HG02759 (cell line): Measurements from ENCODE around the gene PDRG1.

ENCODE experiments used
- ATAC-seq: cut with Tn5 transposase; IDR thresholded peaks from one replicate; pipeline ENCODE4 v1.9.1; 2021; ENCODE audit warnings: mild to moderate bottlenecking, moderate library complexity; ENCODE audit not compliant: unreplicated experiment

Gene PDRG1

DNA sequence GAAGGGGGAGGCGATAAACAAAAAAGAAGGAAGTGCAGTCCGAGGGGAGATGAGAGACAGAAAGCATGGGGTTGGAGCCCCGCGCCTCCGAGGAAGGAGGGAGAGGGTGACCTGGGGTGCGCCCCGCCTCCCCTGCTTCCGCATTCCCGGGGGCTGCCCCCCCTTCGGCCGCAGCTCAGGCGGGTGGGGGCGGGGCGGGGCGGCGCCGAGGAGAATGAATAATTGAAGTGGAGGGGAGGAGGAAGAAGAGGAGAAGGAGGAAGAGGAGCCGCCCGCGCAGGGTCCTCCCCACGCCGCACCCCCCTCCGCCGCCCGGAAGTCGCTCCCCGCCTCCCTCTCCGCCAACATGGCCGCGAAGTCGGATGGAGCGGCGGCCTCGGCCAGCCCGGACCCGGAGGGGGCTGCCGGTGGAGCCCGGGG, 16.0 kb upstream of the PDRG1 start, which contains the start of gene XKR7:
XKR7 (plus strand) TSS at position 322 of the 420 bp plus-strand sequence; CDS start at position 347, 25 bp downstream.
- no peak for ATAC-seq

DNA sequence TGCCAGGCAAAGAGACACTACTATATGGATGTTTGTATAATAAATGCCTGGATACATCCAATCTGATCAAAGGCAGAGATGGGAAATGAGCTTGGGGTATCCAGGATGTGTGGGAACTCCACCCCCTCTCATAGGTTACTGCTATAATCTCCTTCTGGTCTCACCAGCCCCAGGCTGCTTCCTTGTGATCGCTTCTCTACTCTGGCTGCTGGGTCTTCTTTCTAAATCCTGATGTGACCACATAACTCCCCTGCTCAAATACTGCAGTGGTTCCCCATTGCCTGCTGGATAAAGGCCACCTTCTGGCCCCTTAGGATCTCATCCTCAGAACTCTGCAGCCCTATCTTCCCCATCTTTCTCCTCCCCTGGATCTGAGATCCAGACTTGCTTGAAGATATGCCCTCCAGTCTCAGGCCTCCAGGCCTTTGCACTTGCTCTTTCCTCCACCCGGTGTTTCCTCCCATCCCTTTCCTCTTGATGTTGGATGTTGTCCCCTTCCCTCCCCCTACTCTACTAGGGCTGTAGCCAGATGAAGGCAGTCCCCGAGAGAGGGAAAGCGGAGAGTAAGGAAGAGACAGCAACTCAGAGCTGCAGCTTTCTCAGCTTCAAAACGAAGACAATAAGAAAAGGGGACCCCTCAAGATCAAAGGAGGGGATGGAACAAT, 15.3 kb upstream of the PDRG1 start:
- no peak for ATAC-seq

GRCh38 chr20:31963889-31964288, 12.0 kb upstream of the PDRG1 start:
- ATAC-seq = no peak

DNA sequence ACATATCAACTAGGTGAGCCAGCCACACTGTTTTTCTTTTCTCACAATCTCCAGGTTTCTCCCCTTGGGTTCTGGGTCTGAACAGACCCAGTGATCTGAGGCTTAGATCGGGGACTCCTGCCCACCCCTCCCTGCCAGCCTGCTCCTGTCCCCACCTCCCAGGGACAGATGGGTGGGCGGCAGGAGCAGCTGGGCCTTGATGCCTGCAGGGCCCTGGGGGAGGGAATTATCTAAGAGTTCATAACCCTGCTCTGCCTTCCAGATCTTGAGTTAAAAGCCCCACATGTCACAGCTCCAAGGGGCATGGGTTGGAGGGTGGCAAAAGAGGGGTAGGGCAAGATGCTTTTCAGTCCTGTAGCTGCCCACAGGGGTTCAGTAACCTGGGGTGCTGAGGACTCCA, 10.9 kb upstream of the PDRG1 start:
- no peak for ATAC-seq

GRCh38 chr20:31956556-31957526, 5.0 kb upstream of the PDRG1 start:
- ATAC-seq = no peak

GRCh38 chr20:31954500-31954899, 2.7 kb upstream of the PDRG1 start:
- no peak for ATAC-seq

- no peak for ATAC-seq
Observed at GRCh38 chr20:31953556-31954148, 1.8 kb upstream of the PDRG1 start.

DNA sequence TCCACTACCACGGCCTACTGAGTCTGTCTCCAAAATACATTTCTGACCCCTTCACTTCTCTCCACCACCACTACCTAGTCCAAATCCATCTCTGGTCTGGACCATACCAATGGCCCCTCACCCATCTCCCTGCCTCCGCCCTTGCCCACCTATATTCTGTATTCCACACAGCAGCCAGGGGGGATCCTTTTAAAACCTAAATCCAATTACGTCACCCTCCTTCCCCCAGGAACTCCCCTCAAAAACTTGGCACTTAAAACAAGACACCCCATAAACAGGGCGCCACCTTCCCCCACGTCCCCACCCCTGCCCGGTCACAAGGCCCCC, 680 bp downstream of the PDRG1 start:
- ATAC-seq = no peak

DNA sequence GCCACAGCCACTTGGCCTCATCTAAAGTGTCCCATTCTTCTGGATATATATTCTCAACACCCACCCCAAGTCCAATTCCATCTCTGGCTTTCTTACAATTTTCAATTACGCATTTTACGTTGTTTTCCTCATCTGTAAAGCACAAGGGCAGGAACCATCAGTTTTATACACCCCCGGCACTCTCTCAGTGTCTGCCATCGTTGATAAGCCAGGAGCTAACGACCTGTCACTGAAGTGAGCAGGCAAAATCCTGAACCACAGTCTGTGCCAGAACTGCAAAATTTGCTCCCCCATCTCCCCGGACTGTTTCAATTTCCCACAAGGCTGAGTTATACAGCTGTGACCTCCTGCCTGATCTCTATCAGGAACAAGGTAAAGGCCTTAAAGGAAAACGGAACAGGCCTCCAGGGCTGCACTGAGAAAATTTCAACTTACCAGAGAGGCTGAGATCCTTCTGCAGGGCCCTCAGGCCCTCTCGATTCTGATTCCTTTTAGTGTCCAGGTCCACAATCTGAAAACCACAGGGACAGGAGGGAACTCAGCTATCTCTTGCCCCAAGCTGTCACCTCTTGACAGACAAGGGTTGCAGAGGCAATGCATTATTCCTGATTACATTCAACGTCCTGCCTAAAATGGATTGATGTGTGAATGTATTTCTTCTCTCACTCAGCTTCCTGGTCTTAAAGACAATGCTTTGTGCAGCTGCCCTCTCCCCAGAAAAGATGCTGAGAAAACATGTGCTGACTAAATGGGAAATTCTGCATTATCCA, 1.8 kb downstream of the PDRG1 start:
- ATAC-seq = no peak

DNA sequence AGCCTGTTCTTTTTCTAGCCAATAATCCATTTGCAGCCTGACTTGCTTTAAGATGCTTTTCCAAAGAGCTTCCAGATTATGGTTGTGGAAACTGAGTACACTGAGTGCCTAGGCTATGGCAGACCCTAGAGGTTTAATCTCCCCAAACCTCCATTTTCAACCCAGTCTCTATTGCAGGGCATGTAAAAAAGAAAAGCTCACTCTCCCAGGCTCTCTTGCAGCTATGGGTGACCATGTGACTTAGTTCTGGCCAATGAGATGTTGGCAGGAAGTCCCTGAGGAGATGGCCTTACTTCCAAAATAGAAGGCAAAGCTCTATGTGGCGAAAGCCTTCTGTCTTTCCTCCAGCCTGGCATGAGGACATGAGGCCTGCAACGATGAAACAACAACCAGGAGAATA, 3.8 kb downstream of the PDRG1 start:
- no peak for ATAC-seq

DNA sequence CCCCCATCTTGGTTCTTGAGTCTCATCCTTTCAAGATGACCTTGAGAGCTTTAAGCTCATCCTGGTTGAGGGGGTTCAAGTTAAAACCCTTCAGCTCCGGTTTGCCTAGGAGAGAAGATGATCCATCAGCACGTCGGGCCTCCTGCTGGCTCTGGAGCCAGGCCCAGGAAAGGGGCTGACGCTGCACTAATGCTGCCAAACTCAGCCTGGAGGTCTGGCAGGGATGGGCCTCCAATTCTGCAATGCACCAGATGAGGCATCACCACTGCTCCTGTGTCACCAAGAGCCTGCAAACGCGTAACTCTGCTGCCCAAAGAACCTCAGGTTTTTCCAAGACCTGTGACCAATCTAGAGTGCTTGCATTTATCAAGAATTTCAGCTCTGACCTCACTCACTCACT, 6.1 kb downstream of the PDRG1 start:
- no peak for ATAC-seq

GRCh38 chr20:31945319-31945718, 6.5 kb downstream of the PDRG1 start:
- ATAC-seq = no peak

GRCh38 chr20:31943052-31943471, 8.8 kb downstream of the PDRG1 start:
- no peak for ATAC-seq

DNA sequence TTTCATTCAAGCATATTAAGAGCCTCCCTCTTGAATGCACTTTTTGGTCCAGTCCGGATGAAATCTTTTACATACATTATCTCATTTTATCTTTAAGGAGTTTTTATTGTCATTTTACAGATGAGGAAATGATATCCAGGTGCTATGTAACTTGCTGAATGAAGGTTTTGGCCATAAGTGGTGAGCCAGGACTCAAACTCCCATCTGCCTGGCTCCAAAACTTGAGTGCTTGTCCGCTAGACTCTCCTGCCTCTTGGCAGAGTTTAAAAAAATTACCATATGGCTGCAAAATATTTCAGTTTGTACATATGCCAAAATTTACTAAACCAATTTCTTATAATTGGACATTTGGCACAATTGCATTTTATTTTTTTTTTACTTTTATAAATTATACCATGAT, 12.2 kb downstream of the PDRG1 start:
- ATAC-seq = no peak

- ATAC-seq = no peak
Observed at GRCh38 chr20:31937820-31938219, 14.0 kb downstream of the PDRG1 start.

- ATAC-seq = no peak
Observed at GRCh38 chr20:31936420-31936819, 15.4 kb downstream of the PDRG1 start.

DNA sequence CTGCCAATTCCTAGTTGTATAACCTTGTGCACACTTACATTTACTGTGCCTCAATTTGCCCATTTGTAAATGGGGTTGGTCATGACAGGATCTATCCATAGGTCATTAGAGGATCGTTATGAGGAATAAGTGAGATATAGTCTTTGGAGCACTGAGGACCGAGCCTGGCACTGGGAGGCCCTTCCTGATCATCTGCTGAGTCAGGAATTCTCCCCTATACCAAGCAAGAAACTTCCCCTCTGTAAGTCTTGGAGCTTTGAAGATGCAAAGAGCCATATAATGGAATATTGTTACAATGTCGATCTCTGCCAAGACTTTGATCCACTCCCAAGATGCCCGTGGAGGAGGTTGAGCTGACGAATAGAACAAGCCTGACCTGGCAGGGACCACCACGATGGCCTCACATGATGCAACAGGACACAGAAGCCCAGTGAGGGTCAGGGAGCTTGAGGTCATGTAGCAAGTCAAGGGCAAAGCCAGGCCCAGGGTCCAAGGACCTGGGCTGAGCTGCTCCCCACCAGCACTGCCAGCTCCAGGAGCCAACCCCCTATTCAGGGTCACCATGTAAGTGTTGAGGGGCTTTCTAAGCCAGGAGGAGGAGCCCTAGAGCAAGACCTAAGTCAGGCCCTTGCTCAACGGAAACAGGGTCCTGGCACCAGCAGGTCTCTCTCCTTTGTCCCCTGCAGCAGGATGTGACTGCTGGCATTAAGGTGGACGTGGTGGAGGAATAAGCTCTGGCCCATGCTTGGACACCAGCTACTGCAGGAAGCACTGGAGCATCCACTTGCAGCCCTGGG, 16.7 kb downstream of the PDRG1 start:
- no peak for ATAC-seq

DNA sequence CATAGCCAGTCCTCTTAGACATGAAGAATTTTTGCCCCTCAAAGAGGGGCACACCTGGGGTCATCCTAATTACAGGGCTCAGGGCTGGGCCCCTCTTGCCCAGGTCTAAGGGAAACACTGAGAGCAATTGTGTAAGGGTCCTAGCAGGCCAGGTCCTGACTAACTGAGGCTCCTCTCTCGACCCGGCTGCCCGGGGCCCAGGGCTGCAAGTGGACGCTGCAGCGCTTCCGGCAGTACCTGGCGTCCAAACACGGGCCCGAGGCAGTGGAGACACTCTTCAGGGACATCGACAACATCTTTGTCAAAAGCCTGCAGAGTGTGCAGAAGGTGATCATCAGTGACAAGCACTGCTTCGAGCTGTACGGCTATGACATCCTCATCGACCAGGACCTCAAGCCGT, 17.4 kb downstream of the PDRG1 start:
- ATAC-seq = no peak

- ATAC-seq = no peak
Observed at GRCh38 chr20:31933698-31934097, 18.1 kb downstream of the PDRG1 start.

GRCh38 chr20:31930779-31931178, 21.1 kb downstream of the PDRG1 start:
- no peak for ATAC-seq
